OCI-LY7 (cell line): ENCODE measurements around the gene CLEC6A. TPM values are rescaled to one million over a fixed set of nuclear protein-coding genes. Genes with fewer than 3 reads are reported as not detected.

Experiments used
- BruUV-seq: library from RNA; stranded (reverse); fragments of 400-500 nt; replicated peaks from 2 replicates; lab custom pipeline; 2021; lab: Mats Ljungman, UMichigan
- CTCF ChIA-PET: fragments of 300-600 bp; sonication (Branson Sonifier 250); formaldehyde crosslinking; loops from one replicate; lab custom pipeline; 2022; ENCODE audit warnings: antibody characterized with exemption; ENCODE audit not compliant: unreplicated experiment; lab: Charles Lee
- POLR2A ChIA-PET: fragments of 300-600 bp; sonication (Branson Sonifier 250); formaldehyde crosslinking; loops from one replicate; lab custom pipeline; 2022; ENCODE audit warnings: antibody characterized with exemption; lab: Charles Lee
- DNase-seq: peaks from one replicate; pipeline ENCODE4 v3.0.0-alpha.2; 2015; ENCODE audit warnings: low spot score
- H2AFZ ChIP-seq: fragments of 200-600 bp; sonication (generic), shearing (Covaris generic); 2 replicates; pipeline ENCODE4 v1.6.1; 2014; ENCODE audit warnings: mild to moderate bottlenecking, antibody characterized with exemption, low read length, moderate library complexity
- H3K27ac ChIP-seq: fragments of 200-600 bp; sonication (generic); 2 replicates; pipeline ENCODE4 v1.5.1; 2014; ENCODE audit warnings: mixed run types, low read depth, mild to moderate bottlenecking, moderate library complexity, low read length, inconsistent platforms; ENCODE audit not compliant: poor library complexity, severe bottlenecking
- H3K36me3 ChIP-seq: fragments of 200-600 bp; sonication (generic); 2 replicates; pipeline ENCODE4 v1.6.1; 2014; ENCODE audit warnings: mild to moderate bottlenecking, antibody characterized with exemption, low read length, moderate library complexity, mixed read lengths; ENCODE audit not compliant: insufficient read depth
- H3K4me1 ChIP-seq: fragments of 200-600 bp; sonication (generic); 2 replicates; pipeline ENCODE4 v1.5.1; 2014; ENCODE audit warnings: mild to moderate bottlenecking, low read length; ENCODE audit not compliant: insufficient read depth, poor library complexity, severe bottlenecking
- H3K4me2 ChIP-seq: fragments of 200-600 bp; sonication (generic); 2 replicates; pipeline ENCODE4 v1.6.1; 2014; ENCODE audit warnings: mild to moderate bottlenecking, low read length
- H3K4me3 ChIP-seq: fragments of 200-600 bp; sonication (generic); 2 replicates; pipeline ENCODE4 v1.5.1; 2014; ENCODE audit warnings: mild to moderate bottlenecking, low read depth, low read length; ENCODE audit not compliant: poor library complexity, severe bottlenecking
- H3K79me2 ChIP-seq: fragments of 200-600 bp; sonication (generic); 2 replicates; pipeline ENCODE4 v1.6.1; 2016; ENCODE audit warnings: low read depth, mild to moderate bottlenecking, low read length, moderate library complexity, mixed read lengths; ENCODE audit not compliant: insufficient read depth
- H3K9me2 ChIP-seq: fragments of 200-600 bp; sonication (generic); 2 replicates; pipeline ENCODE4 v1.6.1; 2016; ENCODE audit warnings: mild to moderate bottlenecking, low read length, mixed read lengths; ENCODE audit not compliant: insufficient read depth
- H3K9me3 ChIP-seq: fragments of 200-600 bp; sonication (generic); 2 replicates; pipeline ENCODE4 v1.6.1; 2014; ENCODE audit warnings: mild to moderate bottlenecking, mixed run types, low read length, mixed read lengths
- H4K20me1 ChIP-seq: fragments of 200-600 bp; sonication (generic); 2 replicates; pipeline ENCODE4 v1.6.1; 2014; ENCODE audit warnings: mild to moderate bottlenecking, antibody characterized with exemption, low read length, moderate library complexity, mixed read lengths; ENCODE audit not compliant: insufficient read depth
- EZH2phosphoT487 ChIP-seq: fragments of 200-600 bp; sonication (generic); IDR thresholded peaks from 2 replicates; pipeline ENCODE4 v1.6.1; 2018; ENCODE audit warnings: low read depth, borderline replicate concordance, mild to moderate bottlenecking, mixed run types, antibody characterized with exemption, low read length, moderate library complexity, mixed read lengths
- intact Hi-C: fragments of 100-400 bp; cut with micrococcal nuclease; formaldehyde crosslinking; loops from one replicate; pipeline ENCODE4 v1.10.0; 2022; ENCODE audit not compliant: unreplicated experiment
- total RNA-seq, 2 experiments: library from RNA; depleted of rRNA in 1 of 2; stranded (reverse); fragments of >200 nt in 1 of 2; shearing (Covaris generic) in 1 of 2; gene quantifications; 2 replicates each; pipeline ENCODE4 v1.2.3, GENCODE V29; 2014 to 2022
- TF ChIP-seq, protein P1 (sequence below): fragments of 200-600 bp; sonication (generic); conservative IDR thresholded peaks from 2 replicates; pipeline ENCODE4 v1.5.1; 2014; ENCODE audit warnings: mild to moderate bottlenecking, antibody characterized with exemption, low read length, moderate library complexity, mixed read lengths

The CLEC6A gene
- total RNA-seq, 2 experiments from 2014 or later: not detected

DNA sequence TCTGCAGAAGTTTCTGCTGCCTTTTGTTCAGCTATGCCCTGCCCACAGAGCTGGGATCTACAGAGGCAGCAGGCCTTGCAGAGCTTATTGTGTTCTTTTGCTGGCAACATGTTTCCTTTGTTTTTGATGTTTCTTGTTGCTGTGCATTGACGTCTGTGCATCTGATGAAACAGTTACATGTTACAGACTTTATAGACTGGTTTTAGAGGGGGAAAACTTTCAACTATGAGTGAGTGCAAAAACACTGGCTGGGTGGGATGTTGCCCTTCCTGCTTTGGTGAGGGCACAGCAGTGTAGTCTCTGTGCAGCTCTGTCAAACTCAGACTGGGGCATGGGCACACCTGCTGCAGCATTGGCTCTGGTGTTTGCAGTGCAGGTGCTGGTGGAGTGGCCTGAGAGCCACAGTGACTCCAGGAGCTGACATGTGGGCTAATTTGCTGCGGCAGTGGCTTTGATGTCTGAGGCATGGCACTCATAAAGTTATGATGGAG, 26.9 kb downstream of the CLEC6A start:
- no peak for DNase-seq
- no TSS peak for BruUV-seq
- H3K36me3 ChIP-seq: no peaks in the 10 kb centered on the region
- no peak overlapping the region for H3K4me2 ChIP-seq
- no peak overlapping the region for H3K27ac ChIP-seq
- POLR2A ChIA-PET: no interaction called here
- no peaks in the 10 kb centered on the region for H3K4me1 ChIP-seq
- intact Hi-C loops: no loop called here
- H4K20me1 ChIP-seq: no peaks in the 10 kb centered on the region
- H3K4me3 ChIP-seq: no peak overlapping the region
- TF ChIP-seq EZH2phosphoT487: no peak
- TF ChIP-seq, protein P1, sequence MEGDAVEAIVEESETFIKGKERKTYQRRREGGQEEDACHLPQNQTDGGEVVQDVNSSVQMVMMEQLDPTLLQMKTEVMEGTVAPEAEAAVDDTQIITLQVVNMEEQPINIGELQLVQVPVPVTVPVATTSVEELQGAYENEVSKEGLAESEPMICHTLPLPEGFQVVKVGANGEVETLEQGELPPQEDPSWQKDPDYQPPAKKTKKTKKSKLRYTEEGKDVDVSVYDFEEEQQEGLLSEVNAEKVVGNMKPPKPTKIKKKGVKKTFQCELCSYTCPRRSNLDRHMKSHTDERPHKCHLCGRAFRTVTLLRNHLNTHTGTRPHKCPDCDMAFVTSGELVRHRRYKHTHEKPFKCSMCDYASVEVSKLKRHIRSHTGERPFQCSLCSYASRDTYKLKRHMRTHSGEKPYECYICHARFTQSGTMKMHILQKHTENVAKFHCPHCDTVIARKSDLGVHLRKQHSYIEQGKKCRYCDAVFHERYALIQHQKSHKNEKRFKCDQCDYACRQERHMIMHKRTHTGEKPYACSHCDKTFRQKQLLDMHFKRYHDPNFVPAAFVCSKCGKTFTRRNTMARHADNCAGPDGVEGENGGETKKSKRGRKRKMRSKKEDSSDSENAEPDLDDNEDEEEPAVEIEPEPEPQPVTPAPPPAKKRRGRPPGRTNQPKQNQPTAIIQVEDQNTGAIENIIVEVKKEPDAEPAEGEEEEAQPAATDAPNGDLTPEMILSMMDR: no peak
- H3K79me2 ChIP-seq: no peaks in the 10 kb centered on the region
- CTCF ChIA-PET: no interaction called here
- no peaks in the 10 kb centered on the region for H3K9me2 ChIP-seq
- H2AFZ ChIP-seq: no peak overlapping the region
- no peaks in the 10 kb centered on the region for H3K9me3 ChIP-seq

GRCh38 chr12:8483079-8483478, 27.3 kb downstream of the CLEC6A start:
- H4K20me1 ChIP-seq: no peaks in the 10 kb centered on the region
- TF ChIP-seq, protein P1: no peak
- TF ChIP-seq EZH2phosphoT487: no peak
- CTCF ChIA-PET: no interaction called here
- H3K4me2 ChIP-seq: no peak overlapping the region
- H3K4me3 ChIP-seq: no peak overlapping the region
- H3K9me3 ChIP-seq: no peaks in the 10 kb centered on the region
- no peak overlapping the region for H3K27ac ChIP-seq
- H3K36me3 ChIP-seq: no peaks in the 10 kb centered on the region
- DNase-seq: no peak
- POLR2A ChIA-PET: no interaction called here
- H3K4me1 ChIP-seq: no peaks in the 10 kb centered on the region
- H2AFZ ChIP-seq: no peak overlapping the region
- BruUV-seq: no TSS peak
- no peaks in the 10 kb centered on the region for H3K79me2 ChIP-seq
- no peaks in the 10 kb centered on the region for H3K9me2 ChIP-seq
- intact Hi-C loops: no loop called here

- Histone ChIP-seq H3K36me3 (no peaks in the 10 kb centered on the region), H2AFZ (no peak overlapping the region), H3K9me2 (no peaks in the 10 kb centered on the region), H3K4me2 (no peak overlapping the region), H3K4me1 (no peaks in the 10 kb centered on the region), H3K27ac (no peak overlapping the region), H3K9me3 (no peaks in the 10 kb centered on the region), H3K4me3 (no peak overlapping the region), H3K79me2 (no peaks in the 10 kb centered on the region), H4K20me1 (no peaks in the 10 kb centered on the region)
- ChIA-PET CTCF (no interaction called here), POLR2A (interaction anchor here (0.6 to 1.1 kb wide), 3 partner anchors 10 to 739 kb away, joined by 3 read pairs; no protein-coding TSS in a partner anchor)
- TF ChIP-seq, protein P1: no peak
- no peak for TF ChIP-seq EZH2phosphoT487
- no TSS peak for BruUV-seq
- DNase-seq: no peak
- intact Hi-C loops: no loop called here
These were observed 36.1 kb downstream of the CLEC6A start for GRCh38 chr12:8491646-8492530.
